Activated naive CD8-positive, alpha-beta T cell treated with anti-CD3 and anti-CD28 coated beads, Interleukin-2, amount 10 ng/mL, durations not matched to agents 7 days and 5 days (primary cell): ENCODE data around the gene IRF2. TPM values are rescaled to one million over a fixed set of nuclear protein-coding genes. Genes with fewer than 3 reads are reported as not detected.

Experiments
- ATAC-seq: fragments of 150-1000 bp; cut with Tn5 transposase; one replicate; pipeline ENCODE4 v1.10.0; 2021; ENCODE audit warnings: low read depth, moderate library complexity
- POLR2A ChIA-PET: fragments of 350-600 bp; sonication (Branson Sonifier 250); formaldehyde crosslinking; loops from one replicate; lab custom pipeline; 2021; ENCODE audit warnings: antibody characterized with exemption; lab: Charles Lee
- DNase-seq: peaks from one replicate; pipeline ENCODE4 v3.0.0; 2021
- H3K27ac Mint-ChIP-seq: one replicate; pipeline ENCODE4 v1.8.0; 2022; ENCODE audit warnings: mild to moderate bottlenecking, mixed read lengths
- H3K27me3 Mint-ChIP-seq: one replicate; pipeline ENCODE4 v1.8.0; 2022; ENCODE audit warnings: mild to moderate bottlenecking, moderate library complexity, mixed read lengths
- H3K36me3 Mint-ChIP-seq: one replicate; pipeline ENCODE4 v1.8.0; 2021; ENCODE audit warnings: mild to moderate bottlenecking, mixed read lengths
- H3K4me1 Mint-ChIP-seq: one replicate; pipeline ENCODE4 v1.8.0; 2021; ENCODE audit warnings: mixed read lengths
- H3K4me3 Mint-ChIP-seq: one replicate; pipeline ENCODE4 v1.8.0; 2022; ENCODE audit warnings: mild to moderate bottlenecking, moderate library complexity, mixed read lengths
- H3K9me3 Mint-ChIP-seq: one replicate; pipeline ENCODE4 v1.8.0; 2021; ENCODE audit warnings: mixed read lengths
- total RNA-seq, 2 experiments: library from RNA; stranded (reverse); gene quantifications; one replicate each; pipeline ENCODE4 v1.2.3, GENCODE V29; 2021

IRF2 gene
- total RNA-seq, 2 experiments from 2014 or later = 72.0 to 73.2 TPM

DNA sequence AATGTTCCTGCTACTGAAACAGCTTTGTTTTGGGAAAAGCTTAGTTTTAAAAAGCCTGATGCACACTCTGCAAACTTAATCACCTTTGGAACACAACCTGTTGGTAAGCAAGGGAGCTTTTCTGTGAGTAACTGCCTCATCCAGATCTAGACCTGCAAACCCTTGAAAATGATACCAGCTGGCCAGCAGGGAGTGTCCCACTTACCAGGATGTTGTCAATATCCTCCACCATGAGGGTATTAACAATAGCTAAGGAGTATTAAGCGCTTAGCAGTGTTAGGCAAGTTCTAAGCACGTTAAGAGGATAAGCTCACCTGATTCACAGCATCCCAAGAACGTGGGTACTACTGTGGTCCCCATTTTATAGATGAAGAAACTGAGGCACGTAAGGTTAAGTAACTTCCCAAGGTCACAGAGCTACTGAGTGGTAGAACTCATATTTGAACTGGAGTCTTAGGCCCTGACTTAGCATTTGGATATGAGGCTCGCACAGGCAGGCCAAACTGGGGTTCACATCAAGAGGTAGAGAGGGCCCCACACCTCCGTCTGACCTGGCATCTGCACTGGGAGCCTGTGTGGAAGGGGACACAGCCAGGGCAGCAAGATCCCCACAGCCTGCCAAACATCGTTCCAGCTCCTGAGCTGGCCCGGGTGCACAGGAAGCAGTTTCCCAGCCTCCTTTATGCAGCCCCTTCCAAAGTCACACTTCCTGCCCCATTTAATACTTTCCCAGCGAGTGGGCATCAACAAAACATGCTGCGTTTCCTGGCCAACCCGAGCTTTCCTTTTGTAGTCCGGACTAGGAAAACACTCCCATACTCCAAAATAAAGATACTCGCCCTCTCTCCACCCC, 32.7 kb downstream of the IRF2 start:
- H3K4me3 Mint-ChIP-seq = no peak overlapping the region
- DNase-seq (no peak), ATAC-seq (no peak)
- no peaks in the 10 kb centered on the region for H3K9me3 Mint-ChIP-seq
- H3K27me3 Mint-ChIP-seq = no peaks in the 10 kb centered on the region
- H3K36me3 Mint-ChIP-seq = peaks cover 21% of the 10 kb centered on the region
- POLR2A ChIA-PET = interaction anchor here (0.9 to 1.0 kb wide), 2 partner anchors 33 to 34 kb away, joined by 3 to 4 read pairs; partner anchors contain the start of gene IRF2
- peak overlapping the region; percentile 20 for H3K27ac Mint-ChIP-seq
- peaks cover 64% of the 10 kb centered on the region for H3K4me1 Mint-ChIP-seq

DNA sequence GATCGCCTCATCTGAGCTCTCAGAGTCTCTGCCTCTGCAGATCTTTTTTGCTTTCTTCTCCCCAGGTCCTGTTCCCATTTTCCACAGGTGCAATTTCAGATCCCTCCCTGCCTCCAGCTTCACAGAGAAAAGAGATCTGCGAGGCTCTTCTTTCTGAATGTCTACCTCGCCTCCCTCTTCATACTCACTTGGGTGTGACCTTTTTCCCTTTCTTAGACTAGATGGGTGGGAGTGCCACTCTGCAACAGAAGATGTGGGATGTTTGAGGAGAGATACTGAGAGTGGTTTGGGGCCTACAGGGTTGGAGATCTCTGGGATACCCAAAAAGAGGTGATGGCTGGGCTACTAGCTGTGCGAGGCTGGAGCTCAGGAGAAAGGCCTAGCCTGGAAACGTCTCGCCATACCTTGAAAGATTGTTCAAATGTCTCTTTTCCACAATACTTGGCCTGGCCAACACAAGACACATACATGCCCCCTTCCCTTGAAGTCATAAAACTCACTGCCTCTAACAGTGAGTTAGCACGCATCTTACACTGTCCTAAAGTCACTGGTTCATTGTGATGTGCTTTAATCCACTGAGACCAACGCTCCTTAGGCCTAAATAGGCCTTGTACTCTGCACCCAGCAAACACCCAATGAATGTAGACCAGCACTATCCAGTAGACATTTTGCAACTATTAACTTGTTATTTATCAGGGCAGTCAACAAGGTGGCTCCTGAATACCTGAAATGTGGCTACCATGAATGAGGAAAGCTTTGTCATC, 33.6 kb downstream of the IRF2 start:
- Mint-ChIP-seq H3K9me3 (no peaks in the 10 kb centered on the region), H3K4me3 (no peak overlapping the region), H3K27ac (peak overlapping the region; percentile 47), H3K4me1 (peaks cover 59% of the 10 kb centered on the region), H3K36me3 (peaks cover 18% of the 10 kb centered on the region), H3K27me3 (no peaks in the 10 kb centered on the region)
- POLR2A ChIA-PET = interaction anchor here (0.9 to 1.0 kb wide), 2 partner anchors 34 to 35 kb away, joined by 3 to 4 read pairs; partner anchors contain the start of gene IRF2
- DNase-seq (no peak), ATAC-seq (no peak)

DNA sequence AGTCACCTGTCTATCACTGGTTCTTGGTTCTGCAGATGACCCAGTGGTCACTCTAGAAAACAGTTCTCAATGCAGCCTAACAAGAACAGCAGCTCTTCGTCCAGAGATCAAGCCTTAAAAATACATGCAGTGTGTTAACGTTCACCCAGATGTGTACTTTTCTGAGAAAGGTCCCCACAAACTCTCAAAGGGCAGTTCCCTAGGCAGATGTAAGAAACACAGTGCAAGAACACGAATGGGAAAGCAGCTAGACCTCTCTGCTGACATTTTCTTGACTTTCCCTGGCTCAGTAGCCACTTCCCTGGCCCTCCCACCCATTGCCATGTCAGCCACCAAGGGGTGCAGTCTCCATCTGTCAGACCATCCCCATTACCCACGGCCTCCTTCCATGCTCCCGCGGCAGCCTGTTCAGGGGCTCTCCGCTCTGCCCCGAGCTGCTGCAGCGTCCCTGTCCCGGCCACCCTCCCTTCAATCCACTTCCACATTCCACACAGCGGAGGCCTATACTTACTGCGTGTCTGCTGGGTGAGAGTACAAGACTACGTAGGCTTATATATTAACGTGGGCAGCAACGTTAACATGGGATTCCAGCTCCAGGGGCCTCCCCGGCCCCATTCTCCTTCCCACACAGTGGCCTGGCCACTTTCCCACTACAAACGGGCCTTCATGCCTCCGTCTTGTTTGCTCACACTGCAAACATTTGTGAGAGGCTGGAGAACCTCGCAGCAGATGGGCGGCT, 34.3 kb downstream of the IRF2 start:
- H3K4me3 Mint-ChIP-seq = no peak overlapping the region
- peaks cover 55% of the 10 kb centered on the region for H3K4me1 Mint-ChIP-seq

DNA sequence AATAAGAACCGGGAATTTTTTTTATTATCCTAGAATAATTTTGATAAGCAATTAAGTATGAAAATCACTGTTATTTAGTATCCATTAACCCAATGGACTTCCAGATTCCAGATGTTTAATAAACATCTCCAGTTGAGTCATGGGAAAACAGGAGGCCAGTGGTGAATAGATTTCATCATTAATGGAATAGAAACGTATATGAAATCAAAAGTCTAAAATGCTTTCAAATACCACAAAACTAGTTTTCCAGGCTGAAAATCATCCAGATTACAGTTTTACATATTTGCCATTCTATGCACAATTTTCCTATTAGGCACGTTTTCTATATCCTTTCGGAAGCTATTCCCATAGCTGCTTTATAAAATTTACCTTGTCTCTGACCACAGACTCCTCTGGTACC, 35.0 kb downstream of the IRF2 start:
- no peak overlapping the region for H3K4me3 Mint-ChIP-seq
- POLR2A ChIA-PET = no interaction called here
- H3K27me3 Mint-ChIP-seq = no peaks in the 10 kb centered on the region
- ATAC-seq = no peak
- no peak overlapping the region for H3K27ac Mint-ChIP-seq
- DNase-seq = no peak
- peaks cover 50% of the 10 kb centered on the region for H3K4me1 Mint-ChIP-seq
- peaks cover 17% of the 10 kb centered on the region for H3K36me3 Mint-ChIP-seq
- no peaks in the 10 kb centered on the region for H3K9me3 Mint-ChIP-seq

More for the DNA sequence above, 34.3 kb downstream of the IRF2 start:
- Mint-ChIP-seq H3K27ac (no peak overlapping the region), H3K27me3 (no peaks in the 10 kb centered on the region), H3K36me3 (peaks cover 18% of the 10 kb centered on the region), H3K9me3 (no peaks in the 10 kb centered on the region)
- DNase-seq (no peak), ATAC-seq (no peak)
- POLR2A ChIA-PET = no interaction called here

DNA sequence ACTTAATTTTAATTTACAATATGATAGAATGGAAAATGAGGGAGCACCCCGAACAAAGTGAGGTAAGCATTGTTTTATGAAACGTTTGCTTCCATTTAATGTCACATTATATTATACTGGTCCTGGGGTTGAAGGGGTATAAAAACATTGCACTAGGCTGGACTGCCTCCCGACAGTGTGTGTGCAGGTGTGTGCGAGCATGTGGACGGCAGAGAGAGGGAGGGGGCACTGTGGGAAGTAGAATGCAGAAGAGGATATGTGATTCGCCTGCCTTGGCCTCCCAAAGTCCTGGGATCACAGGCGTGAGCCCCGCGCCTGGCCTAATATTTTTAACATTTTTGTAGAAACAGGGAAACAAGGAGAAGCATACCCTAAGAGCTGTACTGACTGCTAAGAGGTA, 36.0 kb downstream of the IRF2 start:
- no peaks in the 10 kb centered on the region for H3K9me3 Mint-ChIP-seq
- H3K4me1 Mint-ChIP-seq = peaks cover 46% of the 10 kb centered on the region
- ATAC-seq (no peak), DNase-seq (no peak)
- H3K36me3 Mint-ChIP-seq = peaks cover 9% of the 10 kb centered on the region
- H3K27ac Mint-ChIP-seq = no peak overlapping the region
- H3K27me3 Mint-ChIP-seq = no peaks in the 10 kb centered on the region
- POLR2A ChIA-PET = no interaction called here
- no peak overlapping the region for H3K4me3 Mint-ChIP-seq

DNA sequence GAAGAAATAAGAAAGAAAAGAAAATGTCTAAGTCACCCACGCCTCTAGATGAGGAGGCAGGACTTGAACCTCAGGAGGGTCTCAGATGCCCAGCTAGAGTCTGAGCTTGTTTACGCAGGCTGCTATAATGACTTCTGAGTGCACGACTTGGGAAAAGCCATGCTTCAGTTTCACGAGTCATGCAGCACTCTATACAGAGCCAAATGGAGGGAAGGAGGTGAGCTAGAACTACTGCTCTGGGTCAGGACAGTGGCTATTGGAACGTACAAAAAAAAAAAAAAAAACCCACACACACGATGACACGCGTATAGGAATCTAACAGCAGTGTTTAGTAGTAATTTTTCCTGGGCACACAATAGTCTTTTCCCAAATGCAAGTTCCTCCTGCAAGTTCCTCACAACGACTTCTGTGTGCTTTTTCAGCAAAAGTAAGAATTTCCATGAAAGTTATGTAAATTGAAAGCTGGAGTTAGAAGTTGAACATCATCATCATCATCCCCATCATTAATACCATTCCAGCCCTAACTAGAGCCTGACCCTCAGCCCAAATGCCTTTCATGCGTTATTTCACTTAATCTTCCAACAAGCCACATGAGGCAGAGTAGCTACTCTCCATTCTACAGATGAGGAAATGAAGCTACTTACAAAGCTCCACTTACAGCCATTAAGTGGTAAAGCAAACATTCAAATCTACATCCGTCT, 36.6 kb downstream of the IRF2 start:
- POLR2A ChIA-PET = no interaction called here
- ATAC-seq (peak; percentile 33), DNase-seq (no peak)
- no peak overlapping the region for H3K4me3 Mint-ChIP-seq
- H3K27me3 Mint-ChIP-seq = no peaks in the 10 kb centered on the region
- peak overlapping the region; percentile 38 for H3K27ac Mint-ChIP-seq
- no peaks in the 10 kb centered on the region for H3K9me3 Mint-ChIP-seq
- H3K4me1 Mint-ChIP-seq = peaks cover 43% of the 10 kb centered on the region
- peaks cover 11% of the 10 kb centered on the region for H3K36me3 Mint-ChIP-seq

DNA sequence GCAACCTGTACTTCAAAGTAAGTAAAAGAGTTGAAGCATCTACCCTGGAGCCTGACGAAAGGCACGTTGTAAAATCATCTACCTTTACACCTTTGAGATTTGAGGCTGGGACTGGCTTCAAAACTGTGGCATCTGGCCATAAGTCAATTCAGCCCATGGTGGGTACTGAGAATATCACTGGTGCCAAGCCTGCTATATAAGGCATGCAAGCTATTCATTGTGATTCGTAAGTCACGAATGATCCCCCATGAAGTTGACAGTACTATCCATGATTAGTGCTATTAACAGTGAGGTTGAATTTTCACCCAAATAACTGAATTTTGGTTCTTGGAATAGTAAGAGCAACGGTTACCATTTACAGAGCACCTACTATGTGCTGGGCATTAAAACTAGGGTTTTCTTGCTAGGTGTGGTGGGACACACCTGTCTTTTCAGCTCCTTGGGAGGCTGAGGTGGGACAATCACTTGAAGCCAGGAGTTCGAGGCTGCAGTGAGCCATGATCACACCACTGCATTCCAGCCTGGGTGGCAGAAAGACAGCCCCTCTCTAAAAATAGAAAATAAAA, 39.8 kb downstream of the IRF2 start:
- no peaks in the 10 kb centered on the region for H3K9me3 Mint-ChIP-seq
- H3K27ac Mint-ChIP-seq = no peak overlapping the region
- H3K27me3 Mint-ChIP-seq = no peaks in the 10 kb centered on the region
- H3K36me3 Mint-ChIP-seq = peaks cover 12% of the 10 kb centered on the region
- H3K4me1 Mint-ChIP-seq = peaks cover 26% of the 10 kb centered on the region
- no peak overlapping the region for H3K4me3 Mint-ChIP-seq
- no peak for DNase-seq
- POLR2A ChIA-PET = interaction anchor here (0.9 kb wide), 1 partner anchor 215 kb away, joined by 3 read pairs; the partner anchor contains the start of genes CASP3 and PRIMPOL
- ATAC-seq = no peak

DNA sequence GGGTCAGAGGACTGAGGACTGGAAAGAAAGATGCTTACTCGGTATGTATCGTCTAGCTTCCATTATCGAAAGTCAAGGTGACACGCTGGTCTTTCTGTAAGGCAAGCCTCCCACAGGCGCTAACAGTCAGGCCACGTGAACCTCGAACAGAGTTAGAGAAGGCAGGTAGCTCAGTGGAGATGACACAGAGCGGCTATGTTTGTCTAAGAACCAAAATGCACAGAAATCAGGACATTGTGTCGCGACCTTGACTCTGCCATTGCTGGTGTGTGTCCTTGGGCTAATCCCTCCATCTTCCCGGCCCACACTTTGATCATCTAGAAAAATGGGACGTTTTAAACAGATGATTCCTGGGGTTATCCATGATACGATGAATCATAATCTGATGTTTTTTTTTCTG, 40.3 kb downstream of the IRF2 start:
- POLR2A ChIA-PET = no interaction called here
- DNase-seq = no peak
- Mint-ChIP-seq H3K4me3 (no peak overlapping the region), H3K27me3 (no peaks in the 10 kb centered on the region), H3K36me3 (peaks cover 13% of the 10 kb centered on the region), H3K27ac (no peak overlapping the region), H3K4me1 (peaks cover 26% of the 10 kb centered on the region), H3K9me3 (no peaks in the 10 kb centered on the region)
- no peak for ATAC-seq

DNA sequence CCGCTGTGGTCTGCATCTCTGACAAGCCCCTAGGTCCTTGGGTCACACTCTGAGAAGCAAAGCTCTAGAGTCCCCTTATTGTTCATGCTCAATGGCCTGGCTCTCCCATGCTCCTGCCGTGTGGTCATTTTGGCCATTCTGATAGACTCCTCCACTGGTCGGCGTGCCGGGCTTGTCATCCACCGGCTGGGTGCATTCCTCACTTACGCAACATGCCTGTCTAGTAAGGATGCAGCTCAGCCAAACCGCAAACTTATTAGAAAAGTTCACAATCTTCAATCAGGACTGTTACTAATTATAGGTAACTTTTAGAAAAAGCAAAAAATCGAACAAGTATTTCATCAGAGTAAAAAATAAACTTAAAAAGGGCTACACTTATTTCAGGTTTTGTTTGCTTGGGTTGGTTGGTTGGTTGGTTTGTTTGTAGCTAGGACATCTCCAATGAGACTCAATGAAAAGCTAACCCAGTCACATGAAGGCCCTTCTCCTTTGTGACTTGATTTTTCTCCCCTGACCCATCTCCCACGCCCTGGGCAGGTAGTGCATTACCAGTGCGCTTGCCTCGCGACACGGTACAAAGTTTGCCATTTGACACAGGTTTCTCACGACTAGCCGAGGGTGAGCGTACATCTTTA, 41.0 kb downstream of the IRF2 start:
- Mint-ChIP-seq H3K4me1 (peaks cover 21% of the 10 kb centered on the region), H3K27me3 (no peaks in the 10 kb centered on the region), H3K9me3 (no peaks in the 10 kb centered on the region), H3K36me3 (peaks cover 13% of the 10 kb centered on the region), H3K27ac (no peak overlapping the region), H3K4me3 (no peak overlapping the region)
- DNase-seq = no peak
- no peak for ATAC-seq
- POLR2A ChIA-PET = no interaction called here

DNA sequence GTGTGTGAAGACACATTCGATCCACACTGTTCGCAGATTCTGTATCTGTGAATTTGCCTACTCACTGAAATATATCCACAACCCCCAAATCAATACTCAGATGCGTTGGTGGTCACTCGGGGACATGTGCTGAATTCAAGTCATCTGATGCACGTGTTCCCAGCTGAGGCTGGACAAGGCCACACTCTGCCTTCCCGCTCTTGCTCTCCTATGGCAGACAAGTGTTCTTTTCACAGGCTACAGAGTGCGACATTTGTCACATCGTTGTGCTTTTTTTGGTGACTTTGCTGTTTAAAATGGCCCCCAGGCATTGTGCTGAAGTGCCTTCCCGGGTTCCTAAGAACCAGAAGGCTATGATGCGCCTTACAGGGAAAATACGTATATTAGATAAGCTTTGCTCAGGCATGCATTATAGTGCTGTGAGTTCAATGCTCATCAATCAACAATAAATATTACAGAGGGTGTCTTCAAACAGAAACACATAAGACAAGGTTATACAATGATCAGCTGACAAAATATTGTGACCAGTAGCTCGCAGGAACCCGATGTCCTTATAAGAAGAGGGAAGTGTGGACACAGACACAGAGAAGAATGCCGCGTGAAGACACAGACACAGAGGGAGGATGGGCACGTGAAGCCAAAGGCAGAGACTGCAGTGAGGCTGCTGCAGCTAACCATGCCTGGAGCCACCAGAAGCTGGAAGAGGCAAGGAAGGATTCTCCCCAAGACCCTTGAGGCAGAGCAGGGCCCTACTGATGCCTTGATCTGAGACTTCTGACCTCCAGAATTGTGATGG, 42.0 kb downstream of the IRF2 start:
- Mint-ChIP-seq H3K4me1 (peaks cover 20% of the 10 kb centered on the region), H3K4me3 (no peak overlapping the region), H3K27me3 (no peaks in the 10 kb centered on the region), H3K27ac (no peak overlapping the region), H3K9me3 (no peaks in the 10 kb centered on the region), H3K36me3 (peaks cover 14% of the 10 kb centered on the region)
- no peak for ATAC-seq
- POLR2A ChIA-PET = no interaction called here
- no peak for DNase-seq

DNA sequence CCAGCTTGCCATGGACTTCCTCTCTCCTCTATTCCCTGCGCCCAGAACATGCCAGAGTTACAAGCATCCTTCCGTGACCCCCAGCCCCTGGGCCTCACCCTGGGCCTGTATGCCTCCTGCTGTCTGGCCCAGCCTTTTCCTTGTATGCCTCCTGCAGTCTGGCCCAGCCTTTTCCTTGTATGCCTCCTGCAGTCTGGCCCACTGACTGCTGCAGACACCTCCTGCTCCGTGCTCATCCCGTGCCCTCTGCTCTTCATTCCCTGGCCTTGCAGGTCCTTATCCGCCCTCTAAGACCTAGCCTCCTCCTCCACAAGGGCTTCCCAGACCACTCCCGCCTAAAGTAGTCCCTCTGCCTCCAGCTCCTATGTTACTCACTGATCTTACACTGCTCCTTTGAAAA, 44.2 kb downstream of the IRF2 start:
- H3K36me3 Mint-ChIP-seq = peaks cover 24% of the 10 kb centered on the region
- H3K4me3 Mint-ChIP-seq = no peak overlapping the region
- H3K27ac Mint-ChIP-seq = peak overlapping the region; percentile 0
- DNase-seq (no peak), ATAC-seq (no peak)
- H3K27me3 Mint-ChIP-seq = no peaks in the 10 kb centered on the region
- H3K9me3 Mint-ChIP-seq = no peaks in the 10 kb centered on the region
- POLR2A ChIA-PET = interaction anchor here (1.5 kb wide), 1 partner anchor 9 kb away, joined by 3 read pairs; no protein-coding TSS in a partner anchor
- H3K4me1 Mint-ChIP-seq = peaks cover 23% of the 10 kb centered on the region
